Inflammatory macrophage treated with lipopolysaccharide for 1 hour (primary cell): ENCODE results near the gene DIPK1A.
A peak's percentile ranks its signal among the peaks of the same experiment; 100 is the strongest.

Experiments
- DNase-seq, 2 donors: peaks; one replicate each; pipeline ENCODE4 v3.0.0-alpha.2; 2020 to 2022

Gene DIPK1A

DNA sequence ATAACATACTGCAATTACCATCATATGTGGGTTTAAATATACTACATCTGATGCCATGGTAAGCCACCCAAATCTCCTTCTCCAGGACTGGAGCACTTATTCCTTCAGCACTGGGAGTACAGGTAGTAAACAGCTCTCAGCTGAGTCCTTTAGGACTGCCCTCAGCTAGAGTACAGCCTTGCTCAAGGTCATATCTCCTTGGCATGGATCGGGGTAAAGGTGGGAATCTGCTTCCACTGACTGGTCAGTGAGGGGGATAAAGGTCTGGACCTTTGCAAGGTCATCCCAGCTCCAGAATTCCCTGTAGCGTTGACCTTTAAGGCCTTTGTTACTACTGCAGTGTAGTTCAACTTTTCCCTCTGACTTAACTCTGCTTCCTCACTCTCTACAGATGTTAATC lies 90.7 kb downstream of the DIPK1A start:
- DNase-seq: no peak

DNA sequence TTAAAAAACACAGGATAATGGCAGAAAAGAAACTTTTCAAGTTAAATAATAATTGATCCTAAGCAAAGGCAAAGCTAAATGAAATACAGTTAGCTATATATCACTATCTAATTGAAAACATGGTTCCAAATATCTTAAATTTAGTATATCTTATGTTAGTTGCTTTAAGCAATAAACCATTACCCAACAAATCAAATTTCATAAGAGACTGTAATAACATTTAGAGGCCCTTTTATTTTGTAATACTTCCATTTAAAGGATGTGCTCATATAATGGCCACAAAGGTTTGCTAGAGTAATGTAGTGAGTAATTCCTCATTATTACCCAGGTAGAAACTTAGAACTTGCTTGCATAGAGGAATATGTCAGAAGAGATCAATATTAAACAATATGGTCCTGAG lies 97.1 kb downstream of the DIPK1A start:
- peak; percentile 31 to 63 for DNase-seq

DNA sequence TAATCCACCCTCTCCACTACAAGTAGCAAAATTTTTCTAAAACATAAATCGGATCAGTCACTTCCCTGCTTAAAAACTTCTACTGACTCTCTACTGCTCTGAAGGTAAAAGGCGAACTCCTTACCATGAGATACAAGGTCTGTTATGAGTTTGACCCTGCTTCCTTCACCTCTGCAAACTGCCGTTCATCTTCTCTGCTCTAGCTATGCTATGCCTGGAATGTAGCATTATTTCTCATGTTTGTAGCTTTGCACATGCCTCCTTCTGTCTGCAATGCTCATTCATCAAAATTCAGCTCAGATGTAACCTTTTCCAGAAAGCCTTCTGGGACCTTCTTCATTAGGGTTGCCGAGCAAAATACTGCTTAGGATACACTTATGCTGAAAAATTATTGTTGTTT lies 98.7 kb downstream of the DIPK1A start:
- no peak for DNase-seq

DNA sequence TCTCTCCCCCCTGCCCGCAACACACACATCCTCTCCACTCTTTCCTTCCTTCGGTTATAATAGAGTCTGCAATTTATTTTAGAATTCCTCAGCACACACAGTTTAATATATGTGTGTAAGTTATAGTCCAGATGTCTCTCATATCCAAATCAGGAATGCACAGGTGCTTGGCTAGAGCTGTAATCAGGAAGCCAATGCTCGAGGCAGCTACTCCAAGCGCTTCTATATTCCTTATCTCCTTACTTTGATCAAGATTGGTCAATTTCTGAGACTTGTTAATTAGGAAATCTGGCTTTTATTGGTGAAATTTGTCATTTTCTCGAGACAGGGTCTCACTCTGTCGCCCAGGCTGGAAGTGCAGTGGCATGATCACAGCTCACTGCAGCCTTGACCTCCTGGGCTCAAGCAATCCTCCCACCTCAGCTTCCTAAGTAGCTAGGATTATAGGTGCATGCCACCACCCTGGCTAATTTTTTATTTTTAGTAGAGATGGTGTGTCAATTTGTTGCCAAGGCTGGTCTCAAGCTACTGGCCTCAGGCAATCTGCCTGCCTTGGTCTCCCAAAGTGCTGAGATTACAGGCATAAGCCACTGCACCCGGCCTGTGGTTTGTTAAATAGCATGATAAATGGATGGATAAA lies 101.7 kb downstream of the DIPK1A start:
- no peak for DNase-seq

DNA sequence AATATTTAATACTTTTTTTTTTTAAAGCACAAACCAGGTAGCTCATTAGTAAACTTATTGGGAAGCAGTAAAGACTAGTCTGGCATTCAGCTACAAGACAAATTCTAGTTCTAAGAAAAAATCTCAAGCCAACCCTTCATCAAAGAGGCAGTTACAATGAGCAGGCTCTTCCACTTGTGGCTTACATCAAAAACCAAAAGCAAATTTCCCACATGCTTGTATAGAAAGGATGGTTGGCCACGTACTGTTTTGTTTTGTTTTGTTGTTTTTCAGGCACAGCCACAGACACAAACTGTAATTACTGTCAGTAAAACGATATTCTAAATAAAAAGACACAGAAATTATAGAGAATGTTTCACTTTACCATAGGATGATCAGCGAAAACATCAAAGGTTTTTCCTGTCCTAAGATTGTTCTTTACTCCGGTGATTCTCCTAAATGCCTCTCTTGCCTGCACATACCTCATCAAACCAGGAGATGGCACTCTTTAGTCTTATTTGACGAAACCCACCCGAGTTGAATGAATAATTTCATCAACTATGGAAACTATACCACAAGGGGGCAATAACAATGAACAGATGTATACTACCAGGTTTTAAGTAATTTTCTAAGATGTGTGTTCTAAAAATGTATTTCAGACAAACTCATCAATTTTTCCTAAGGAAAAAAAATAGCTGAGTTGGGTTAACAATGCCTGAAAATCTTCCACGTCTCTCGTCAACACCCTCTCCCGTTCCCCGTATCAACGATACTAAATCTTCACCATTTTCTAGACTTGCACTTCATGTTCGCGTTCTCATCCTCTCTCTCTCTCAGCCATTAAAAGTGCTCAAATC lies 102.5 kb downstream of the DIPK1A start:
- DNase-seq: peak; percentile 70 to 95

DNA sequence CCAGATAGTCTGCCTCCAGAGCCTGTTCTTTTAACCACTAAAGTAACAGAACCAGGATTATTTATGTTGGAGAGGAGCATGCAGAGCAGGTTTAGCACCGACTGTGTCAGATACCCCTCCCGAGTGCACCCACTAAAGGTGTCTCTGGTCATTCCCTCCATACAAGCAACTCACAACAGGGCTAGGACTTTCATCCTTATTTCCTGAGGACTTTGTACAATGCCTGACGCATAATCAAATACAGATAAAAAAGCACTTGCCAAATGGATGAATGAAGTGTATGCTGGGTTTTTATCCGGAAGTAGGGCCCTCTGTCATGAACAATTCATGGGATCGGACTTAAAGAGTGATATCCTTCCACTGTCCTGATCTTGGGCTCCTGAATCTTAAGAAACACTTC lies 103.4 kb downstream of the DIPK1A start:
- no peak for DNase-seq

DNA sequence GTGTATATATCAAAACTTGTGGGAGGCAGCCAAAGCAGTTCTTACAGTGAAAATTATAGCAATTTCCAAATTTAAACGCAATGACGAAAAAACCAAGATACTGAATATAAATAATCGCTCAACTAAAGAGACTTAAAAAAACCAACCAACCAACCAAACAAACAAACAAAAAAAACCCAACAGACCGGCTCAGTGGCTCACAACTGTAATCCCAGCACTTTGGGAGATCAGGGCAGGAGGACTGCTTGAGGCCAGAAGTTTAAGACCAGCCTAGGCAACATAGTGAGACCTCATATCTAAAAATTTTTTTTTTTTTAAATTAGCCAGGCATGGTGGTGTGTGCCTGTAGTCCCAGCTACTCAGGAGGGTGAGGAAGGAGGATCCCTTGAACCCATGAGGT lies 106.0 kb downstream of the DIPK1A start:
- no peak for DNase-seq

DNA sequence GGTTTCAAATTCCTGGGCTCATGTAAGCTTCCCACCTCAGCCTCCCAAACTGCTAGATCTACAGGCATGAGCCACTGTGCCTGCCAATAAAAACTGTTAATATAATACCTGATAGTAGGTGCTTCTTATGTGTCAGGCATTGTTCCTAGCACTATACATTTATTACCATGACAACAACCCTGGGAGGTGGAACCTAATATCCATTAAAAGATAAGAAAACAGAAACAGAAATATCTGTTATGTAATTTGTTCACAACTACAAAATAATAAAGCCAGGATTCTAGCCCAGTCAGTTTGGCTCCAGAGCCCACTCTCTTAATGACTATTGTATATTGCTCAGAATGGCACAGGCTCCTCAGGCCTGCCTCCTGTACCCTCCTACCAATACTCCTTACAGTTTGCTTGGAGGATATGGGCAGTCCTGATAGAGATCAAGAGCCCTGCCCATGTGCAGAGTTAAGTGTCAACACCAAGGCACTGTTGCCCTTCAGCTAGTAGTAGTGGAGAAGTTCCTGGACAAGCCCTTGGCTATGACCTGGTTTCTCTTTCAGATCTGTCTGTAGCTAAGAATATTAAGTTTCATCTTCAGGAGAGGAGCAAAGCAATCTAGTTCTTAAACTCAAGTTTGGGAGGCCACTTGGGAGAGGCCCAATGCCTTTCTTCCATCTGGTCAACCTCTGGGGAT lies 107.0 kb downstream of the DIPK1A start:
- DNase-seq: peak; percentile 2 to 16

DNA sequence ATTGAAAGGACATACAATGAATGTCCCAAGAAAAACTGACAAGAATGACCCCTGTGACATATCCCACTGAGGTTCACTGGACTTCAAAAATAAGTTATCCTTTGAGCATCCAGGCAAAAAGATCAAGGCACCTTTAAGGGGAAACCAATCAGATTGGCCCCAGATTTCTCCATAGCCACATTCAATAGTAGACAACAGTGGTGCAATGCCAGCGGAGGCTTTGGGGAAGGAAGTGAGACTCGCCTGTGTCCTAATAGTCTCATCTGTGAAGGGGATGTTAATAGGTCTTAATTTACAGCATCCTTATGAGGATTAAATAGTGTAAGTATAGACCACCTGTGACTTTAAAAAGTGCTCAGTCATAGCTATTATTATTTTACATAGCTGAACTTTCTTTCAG lies 108.0 kb downstream of the DIPK1A start:
- peak; percentile 70 to 78 for DNase-seq

DNA sequence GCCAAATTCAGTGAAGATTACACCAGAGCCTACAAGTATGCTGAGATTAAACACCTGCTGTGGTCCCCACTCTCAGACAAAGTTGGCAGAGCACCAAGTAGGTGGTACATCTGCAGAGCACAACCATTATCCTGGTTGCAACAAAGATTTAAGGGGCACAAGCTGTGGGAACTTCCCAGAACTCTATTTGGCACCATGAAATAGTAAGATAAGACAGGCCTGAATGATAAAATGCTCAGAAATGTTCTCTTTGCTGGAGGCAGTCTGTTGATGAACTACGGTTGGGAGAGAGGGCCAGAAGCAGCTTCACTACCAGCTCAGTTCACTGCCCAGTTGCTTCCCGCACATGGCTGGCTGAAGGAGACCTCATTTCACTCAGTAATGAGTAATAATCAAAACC lies 109.5 kb downstream of the DIPK1A start:
- DNase-seq: no peak

DNA sequence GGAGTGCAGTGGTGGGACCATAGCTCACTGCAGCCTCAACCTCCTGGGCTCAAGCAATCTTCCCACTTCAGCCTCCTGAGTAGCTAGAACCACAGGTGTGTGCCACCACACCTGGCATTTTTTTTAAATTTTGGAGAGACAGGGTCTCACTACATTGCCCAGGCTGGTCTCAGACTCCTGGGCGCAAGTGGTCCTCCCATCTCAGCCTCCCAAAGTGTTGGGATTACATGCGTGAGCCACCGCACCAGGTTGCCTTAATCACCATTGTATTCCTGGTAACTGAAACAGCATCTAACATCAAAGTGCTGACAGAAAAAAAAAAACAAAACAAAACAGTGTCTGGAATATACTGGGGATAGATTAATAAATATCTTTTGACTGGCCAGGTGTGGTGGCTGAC lies 111.2 kb downstream of the DIPK1A start:
- no peak for DNase-seq

DNA sequence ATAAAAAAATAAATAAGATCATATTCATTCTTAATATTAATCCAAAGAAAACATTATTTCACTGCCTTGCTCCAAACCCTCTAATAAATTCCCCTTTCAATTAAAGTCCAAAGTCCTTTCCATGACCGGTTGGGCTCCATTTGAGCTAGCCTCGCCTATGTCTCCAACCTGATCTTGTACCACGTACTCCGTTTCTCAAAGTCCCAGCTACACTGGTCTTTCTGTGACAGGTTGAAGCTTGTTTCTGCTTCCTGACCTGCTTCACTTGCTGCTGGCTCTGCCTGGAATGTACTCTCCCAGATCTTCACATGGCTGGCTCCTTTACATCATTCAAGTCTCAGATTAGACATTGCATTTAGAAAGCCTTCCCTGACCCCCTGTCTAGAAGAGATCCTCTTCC lies 113.1 kb downstream of the DIPK1A start:
- DNase-seq: no peak

DNA sequence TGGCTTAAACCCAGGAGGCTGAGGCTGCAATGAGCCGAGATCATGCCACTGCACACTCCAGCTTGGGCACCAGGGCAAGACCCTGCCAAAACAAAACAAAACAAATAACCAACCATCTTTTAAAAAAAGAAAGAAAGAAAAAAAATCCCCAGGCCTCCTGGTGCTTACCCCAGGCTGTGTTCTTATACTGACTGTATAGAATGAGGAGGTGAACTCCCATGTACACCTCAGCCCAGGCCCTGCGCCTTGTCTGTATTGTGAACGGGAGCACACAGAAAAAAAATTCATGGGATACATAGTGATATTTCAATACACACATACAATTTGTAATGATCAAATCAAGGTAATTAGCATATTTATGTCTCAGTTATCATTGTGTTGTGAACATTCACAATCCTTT lies 115.4 kb downstream of the DIPK1A start:
- no peak for DNase-seq

DNA sequence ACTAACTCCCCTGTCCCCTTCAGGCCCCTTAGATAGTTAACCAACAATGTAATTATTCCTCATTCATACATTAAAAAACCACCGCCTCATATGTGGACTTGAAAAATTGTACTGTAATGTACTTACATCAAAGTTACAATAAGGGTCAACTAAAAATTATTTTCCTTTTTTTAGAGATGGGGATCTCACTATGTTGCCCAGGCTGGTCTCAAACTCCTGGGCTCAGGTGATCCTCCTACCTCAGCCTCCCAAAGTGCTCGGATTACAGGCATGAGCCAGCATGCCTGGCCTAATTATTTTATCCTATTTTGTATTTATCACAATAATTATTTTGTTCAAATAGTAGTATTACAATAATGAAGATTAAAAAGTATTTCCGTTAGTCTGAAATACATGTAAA lies 116.8 kb downstream of the DIPK1A start:
- no peak for DNase-seq

DNA sequence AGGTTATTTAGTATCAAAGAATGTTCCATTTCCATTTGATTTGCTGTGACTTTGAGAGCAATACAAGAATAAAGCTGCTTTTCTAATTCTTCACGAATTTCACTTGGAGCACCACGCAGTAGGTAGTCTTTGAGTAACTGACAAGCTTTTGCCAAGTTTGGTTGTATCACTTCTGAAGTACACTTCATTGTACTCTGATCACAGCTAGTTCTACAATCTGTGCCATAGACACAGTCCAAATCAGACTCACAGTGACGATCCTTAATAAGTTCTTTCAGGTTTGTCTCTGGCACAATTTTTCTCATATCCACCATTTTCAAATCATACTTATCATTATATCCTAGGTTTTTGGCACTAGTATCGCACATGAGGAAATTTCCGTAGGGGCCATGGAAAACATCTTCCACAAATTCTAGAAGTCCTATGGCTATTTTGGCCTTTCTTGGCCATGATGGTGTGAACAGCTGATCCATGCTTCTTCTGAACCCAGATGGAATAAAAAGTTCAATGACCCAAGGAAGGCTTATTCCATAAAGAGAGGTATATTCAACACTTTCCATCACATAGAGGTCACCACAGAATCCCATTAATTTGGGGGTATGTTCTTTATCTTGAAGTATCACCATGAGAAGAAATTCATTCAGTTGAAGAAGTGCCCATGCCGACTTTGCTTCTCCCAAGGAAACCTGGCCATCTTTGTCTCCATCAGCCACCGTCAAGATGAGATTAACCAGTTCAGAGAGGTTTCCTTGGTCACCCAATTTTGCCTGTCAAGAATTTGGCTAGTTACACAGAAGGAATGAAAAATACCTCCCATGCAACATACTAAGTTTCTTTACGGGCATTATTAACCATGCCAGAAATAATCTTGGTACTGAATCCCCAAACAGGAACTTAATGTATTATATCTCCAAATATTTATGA lies 117.6 kb downstream of the DIPK1A start:
- DNase-seq: no peak

DNA sequence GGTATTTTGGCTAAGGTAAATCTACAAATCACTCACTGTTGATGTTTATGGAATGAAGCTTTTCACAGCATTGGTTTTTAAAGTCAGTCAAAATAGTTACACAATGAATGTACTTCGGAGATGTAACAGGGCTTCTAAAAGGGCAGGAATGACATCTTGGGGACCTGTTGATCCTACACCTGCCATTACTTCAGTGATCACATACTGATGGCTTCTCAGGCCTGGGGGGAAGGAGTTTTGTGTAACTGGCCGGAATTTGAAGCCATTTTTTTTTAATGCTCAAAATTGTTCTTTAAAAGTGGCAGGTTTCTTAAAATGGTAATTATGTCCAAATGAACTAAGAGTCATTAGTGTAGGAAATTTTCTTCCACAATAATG lies 118.2 kb downstream of the DIPK1A start:
- DNase-seq: no peak

DNA sequence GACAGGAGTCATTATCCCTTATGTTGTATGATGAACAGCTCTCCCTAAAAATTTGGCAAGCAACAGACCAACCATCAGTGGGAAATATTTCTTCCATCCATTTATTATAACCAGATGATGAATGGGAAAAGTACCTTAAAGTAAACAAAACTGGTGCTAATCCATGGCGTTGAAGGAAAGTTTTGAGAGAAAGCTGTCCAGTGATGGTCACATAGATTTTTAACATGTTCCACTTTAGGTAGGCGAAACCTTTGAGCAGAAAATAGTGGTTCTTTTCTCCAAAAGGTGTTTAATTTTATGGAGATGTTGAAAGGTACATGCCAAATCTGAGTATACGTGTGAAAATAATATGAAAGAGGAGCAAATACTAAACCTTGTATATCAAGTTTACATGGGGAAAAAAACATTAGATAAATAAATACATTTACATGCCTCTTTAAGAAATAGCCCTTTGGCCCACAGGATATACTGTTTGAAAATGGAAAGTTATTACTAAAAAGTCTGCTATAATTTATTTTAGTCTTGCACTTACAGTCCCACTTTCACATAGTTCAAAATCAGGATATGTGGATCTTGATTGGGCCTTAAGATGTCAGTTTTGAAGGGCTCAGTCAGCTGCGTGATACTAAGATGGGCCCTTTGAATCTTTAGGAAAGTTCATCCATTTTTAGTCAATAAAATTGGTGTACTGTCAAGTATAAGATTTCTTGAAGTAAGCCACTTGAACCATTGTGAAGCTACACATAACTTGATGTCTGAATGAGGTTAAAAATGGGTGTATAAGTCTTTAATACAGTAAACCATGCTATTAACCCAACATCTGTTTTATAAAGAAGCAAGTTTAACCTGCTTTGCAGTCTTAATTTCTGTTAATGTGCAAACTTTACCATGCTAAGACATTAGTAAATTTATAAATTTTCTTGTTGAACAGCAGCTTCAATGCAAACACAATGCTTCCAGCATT lies 118.9 kb downstream of the DIPK1A start:
- DNase-seq: no peak

DNA sequence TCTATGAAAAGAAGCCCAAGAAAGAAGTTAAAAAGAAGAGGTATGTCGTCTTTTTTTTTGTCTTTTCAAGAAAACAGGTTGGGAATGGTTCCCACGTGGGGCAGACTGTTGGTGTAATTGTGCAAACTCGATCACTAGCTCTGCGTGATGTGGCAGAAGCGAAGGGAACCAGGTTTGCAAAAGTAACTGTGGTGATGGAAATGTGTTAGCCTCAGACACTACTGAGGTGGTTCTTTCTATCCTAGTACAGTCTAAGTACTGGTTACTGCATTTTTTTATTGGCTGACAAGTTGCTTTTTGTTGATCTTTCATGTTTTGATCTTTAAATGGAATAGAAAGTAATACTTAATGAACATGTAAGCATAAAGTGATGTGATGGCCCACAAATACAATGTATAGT lies 120.7 kb downstream of the DIPK1A start:
- DNase-seq: no peak

DNA sequence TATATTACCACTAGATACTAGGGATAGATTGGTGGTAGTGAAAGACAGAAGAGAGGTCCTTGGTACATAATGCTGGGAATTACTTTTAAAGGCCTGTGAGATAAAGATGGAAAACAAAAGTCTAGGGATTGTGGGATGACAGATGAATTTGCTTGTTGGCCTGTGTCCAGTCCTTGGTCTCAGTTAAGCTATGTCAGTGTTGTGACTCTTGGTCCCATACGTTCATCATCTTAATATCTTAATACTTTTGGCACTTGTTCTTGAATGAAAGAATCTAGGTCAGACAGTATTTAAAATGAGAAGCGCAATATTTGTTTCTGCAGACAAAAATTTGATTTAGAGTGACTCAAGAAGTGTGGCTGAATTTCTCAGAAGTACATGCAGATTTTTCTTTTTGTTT lies 121.8 kb downstream of the DIPK1A start:
- no peak for DNase-seq

DNA sequence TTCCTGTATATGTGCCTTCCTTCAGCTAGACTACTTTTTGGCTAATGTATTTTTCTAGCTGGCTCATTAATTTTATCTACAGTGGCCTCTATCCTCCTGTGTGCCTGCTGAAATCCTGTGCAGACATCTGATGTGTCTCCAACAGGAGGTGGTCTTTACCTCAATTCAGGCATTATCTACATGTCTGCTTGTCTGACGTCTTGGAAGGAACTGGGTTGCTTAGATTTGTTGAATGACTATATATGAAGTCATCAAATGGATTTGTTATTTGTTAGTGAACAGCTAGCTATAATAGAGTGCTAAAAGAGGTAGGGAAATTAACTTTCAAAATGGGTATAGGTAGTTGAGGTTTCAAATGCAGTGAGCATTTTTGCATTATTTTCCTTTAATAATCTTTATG lies 122.7 kb downstream of the DIPK1A start:
- DNase-seq: no peak

DNA sequence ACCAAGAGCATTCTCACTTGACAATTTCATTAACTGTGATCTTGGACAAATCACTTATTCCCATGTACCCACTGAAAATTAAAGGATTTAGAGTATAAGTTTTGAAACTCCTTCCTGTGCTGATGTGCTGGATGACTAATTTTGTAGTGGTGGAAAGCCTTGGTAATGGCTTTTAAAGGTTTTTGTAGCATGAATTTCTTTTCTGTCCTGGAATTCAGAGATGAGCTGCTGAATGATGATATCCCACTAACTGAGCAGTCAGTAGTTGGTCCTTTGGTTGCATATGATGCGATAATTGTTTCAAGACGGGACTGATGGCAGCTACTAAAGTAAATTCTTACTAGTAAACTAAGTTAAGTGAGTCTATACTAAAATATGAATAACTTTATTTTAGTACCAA lies 124.2 kb downstream of the DIPK1A start:
- DNase-seq: no peak

DNA sequence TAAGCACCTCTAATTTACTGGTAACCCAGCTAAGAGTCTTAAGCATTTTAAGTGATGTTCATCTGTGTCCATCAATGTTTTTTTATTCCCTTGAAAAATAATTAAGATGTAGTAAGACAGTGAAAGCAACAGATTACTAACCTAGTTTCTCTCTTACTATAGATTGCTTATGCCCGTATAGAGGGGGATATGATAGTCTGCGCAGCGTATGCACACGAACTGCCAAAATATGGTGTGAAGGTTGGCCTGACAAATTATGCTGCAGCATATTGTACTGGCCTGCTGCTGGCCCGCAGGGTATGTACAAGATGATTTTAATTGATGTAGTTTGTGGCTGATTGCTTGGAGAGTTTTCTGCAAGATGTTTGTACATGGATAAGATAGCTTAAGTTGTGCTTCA lies 126.6 kb downstream of the DIPK1A start:
- no peak for DNase-seq
